GM12878 (cell line): ENCODE measurements around the gene CRMP1. TPM values are rescaled to one million over a fixed set of nuclear protein-coding genes. Genes with fewer than 3 reads are reported as not detected.

ENCODE experiments used
- ATAC-seq: fragments of 200-7000 bp; cut with Tn5 transposase; 3 replicates; pipeline ENCODE4 v1.9.1; 2020; ENCODE audit warnings: mild to moderate bottlenecking, moderate library complexity
- BruUV-seq: library from RNA; stranded (reverse); fragments of 400-500 nt; replicated peaks from 2 replicates; lab custom pipeline; 2021; lab: Mats Ljungman, UMichigan
- CTCF ChIA-PET: fragments of 300-600 bp; sonication (Branson Sonifier 250); formaldehyde crosslinking; extraction: SDS; loops from one replicate; lab custom pipeline; 2021; ENCODE audit warnings: inconsistent platforms; lab: Yijun Ruan, JAX
- POLR2A ChIA-PET: fragments of 350-600 bp; formaldehyde crosslinking; extraction: SDS; loops from one replicate; lab custom pipeline; 2021; ENCODE audit warnings: inconsistent platforms; lab: Charles Lee
- RAD21 ChIA-PET: fragments of 300-600 bp; sonication (Branson Sonifier 250); formaldehyde crosslinking; loops from one replicate; lab custom pipeline; 2023; ENCODE audit warnings: antibody characterized with exemption; ENCODE audit not compliant: unreplicated experiment; lab: Charles Lee
- SMC1A ChIA-PET: fragments of 300-600 bp; sonication (Branson Sonifier 250); formaldehyde crosslinking; loops from one replicate; lab custom pipeline; 2023; ENCODE audit not compliant: unreplicated experiment, uncharacterized antibody; lab: Charles Lee
- DNase-seq: peaks from one replicate; pipeline ENCODE4 v3.0.0-alpha.2; 2011; ENCODE audit warnings: low read depth, low spot score
- FAIRE-seq: peaks from 3 replicates; lab custom pipeline; 2011; peaks lifted over from hg19 to GRCh38; lab: Jason Lieb, UNC
- H2AFZ ChIP-seq: 2 replicates; pipeline ENCODE4 v1.6.0; 2011; ENCODE audit warnings: low read depth, low read length, control low read depth; ENCODE audit not compliant: control insufficient read depth
- H3K27ac ChIP-seq: 2 replicates; pipeline ENCODE4 v1.5.1; 2011; ENCODE audit warnings: control low read depth; ENCODE audit not compliant: control insufficient read depth, insufficient read depth
- H3K27me3 ChIP-seq, 2 experiments: replicated peaks in 1 of 2; 2 replicates each; pipeline versions ENCODE4 v1.6.0 to v1.6.1; 2011; ENCODE audit warnings: low read length in 1 of 2; ENCODE audit not compliant: control insufficient read depth in 2 of 2, insufficient read depth in 2 of 2
- H3K36me3 ChIP-seq, 2 experiments: 2 replicates each; pipeline ENCODE4 v1.5.1; 2011; ENCODE audit warnings: low read length in 1 of 2; ENCODE audit not compliant: control insufficient read depth in 2 of 2, insufficient read depth in 2 of 2
- H3K4me1 ChIP-seq: 2 replicates; pipeline ENCODE4 v1.6.1; 2011; ENCODE audit warnings: mild to moderate bottlenecking, low read length, moderate library complexity, mixed read lengths; ENCODE audit not compliant: control insufficient read depth, insufficient read depth
- H3K4me2 ChIP-seq: 2 replicates; pipeline ENCODE4 v1.6.0; 2011; ENCODE audit warnings: control low read depth; ENCODE audit not compliant: control insufficient read depth, insufficient read depth
- H3K4me3 ChIP-seq: fragments of 200-600 bp; sonication (generic); 2 replicates; pipeline ENCODE4 v1.5.1; 2016
- H3K79me2 ChIP-seq: 2 replicates; pipeline ENCODE4 v1.6.0; 2011; ENCODE audit warnings: low read length; ENCODE audit not compliant: control insufficient read depth, insufficient read depth
- H3K9ac ChIP-seq: 2 replicates; pipeline ENCODE4 v1.8.0; 2011; ENCODE audit warnings: low read length, control low read depth, mixed read lengths; ENCODE audit not compliant: control insufficient read depth, insufficient read depth
- H3K9me3 ChIP-seq: replicated peaks from 3 replicates; pipeline ENCODE4 v1.5.1; 2011; ENCODE audit warnings: mild to moderate bottlenecking, low read length; ENCODE audit not compliant: control insufficient read depth, insufficient read depth
- H4K20me1 ChIP-seq: 2 replicates; pipeline ENCODE4 v1.6.0; 2011; ENCODE audit not compliant: control insufficient read depth, insufficient read depth
- CUX1 ChIP-seq: IDR thresholded peaks from 2 replicates; pipeline ENCODE4 v1.6.1; 2012; ENCODE audit warnings: improper control_type of control experiment, low read depth, low read length; ENCODE audit not compliant: insufficient replicate concordance
- RFX5 ChIP-seq: IDR thresholded peaks from 2 replicates; pipeline ENCODE4 v1.6.1; 2011; ENCODE audit warnings: low read depth, low read length, improper control_type of control experiment
- SUZ12 ChIP-seq: fragments of 200-600 bp; sonication (generic); IDR thresholded peaks from one replicate; pipeline ENCODE4 v1.6.1; 2018; ENCODE audit warnings: antibody characterized with exemption, mild to moderate bottlenecking; ENCODE audit not compliant: unreplicated experiment
- USF1 ChIP-seq: IDR thresholded peaks from 2 replicates; pipeline ENCODE4 v1.6.1; 2011; ENCODE audit warnings: borderline replicate concordance, low read depth, mild to moderate bottlenecking, moderate library complexity, mixed read lengths, low read length; ENCODE audit not compliant: insufficient read depth; ENCODE audit errors: extremely low read length
- WGBS: methylation state at CpG from one replicate; pipeline ENCODE4 v1.1.6; 2016; ENCODE audit warnings: low lambda C conversion rate; ENCODE audit not compliant: insufficient replicate concordance, insufficient coverage; ENCODE audit errors: missing lambda C conversion rate; 5-methylcytosine and 5-hydroxymethylcytosine counted together
- in situ Hi-C: fragments of 300-500 bp; cut with MboI; formaldehyde crosslinking; loops from 9 replicates; pipeline ENCODE4 v1.14.3; 2018; ENCODE audit warnings: mixed read lengths
- intact Hi-C: fragments of 100-400 bp; cut with micrococcal nuclease; formaldehyde crosslinking; loops from one replicate; pipeline ENCODE4 v1.14.2; 2022; ENCODE audit not compliant: unreplicated experiment
- polyA plus RNA-seq, 11 experiments: library from polyadenylated mRNA; depleted of rRNA in 4 of 11; unstranded in 6 of 11; stranded (reverse) in 5 of 11; fragments of >200 nt; fragmentation: Nextera tagmentation in 4 of 11; fragmentation: Illumina TruSeq in 1 of 11; extraction: Ambion mirVana in 4 of 11; extraction: Trizol in 1 of 11; gene quantifications; 1 replicate in 1 of 11; 2 replicates in 10 of 11; pipeline versions ENCODE4 v1.2.1 to v1.2.3, GENCODE V29; 2011 to 2016; ENCODE audit warnings: inconsistent platforms in 2 of 11, missing spikeins in 2 of 11, low read depth in 1 of 11
- total RNA-seq, 4 experiments: library from RNA; depleted of rRNA in 3 of 4; stranded (reverse); fragments of >200 nt in 3 of 4; fragmentation: Illumina TruSeq in 1 of 4; extraction: Trizol in 1 of 4; gene quantifications; 2 replicates each; pipeline versions ENCODE4 v1.2.1 to v1.2.3, GENCODE V29; 2013 to 2021

CRMP1 gene
- total and polyA plus RNA-seq, 10 of the 15 experiments (the other 5 are each of a cell fraction or from before 2014, with no cell fraction given) = 0.03 to 1.4 (median 0.12) TPM; not detected in 2

GRCh38 chr4:5874811-5875449, 18.0 kb downstream of the CRMP1 start:
- in situ Hi-C loops = no loop called here
- Histone ChIP-seq H2AFZ (no peak overlapping the region), H3K4me3 (no peak overlapping the region), H3K79me2 (no peaks in the 10 kb centered on the region), H3K36me3 (no peaks in the 10 kb centered on the region), H3K4me1 (no peaks in the 10 kb centered on the region), H3K4me2 (no peak overlapping the region), H3K9ac (no peak overlapping the region), H3K27me3 (no peaks in the 10 kb centered on the region), H4K20me1 (no peaks in the 10 kb centered on the region), H3K27ac (no peak overlapping the region), H3K9me3 (no peaks in the 10 kb centered on the region; the same call in 2 of the 3 replicates)
- WGBS = 35% methylated on average over 6 of the region's 6 CpGs
- BruUV-seq = no TSS peak
- intact Hi-C loops = no loop called here
- TF ChIP-seq CUX1 (no peak), SUZ12 (no peak), USF1 (no peak), RFX5 (no peak)
- ATAC-seq = no peak
- no peak for DNase-seq
- ChIA-PET CTCF (no interaction called here), RAD21 (no interaction called here), POLR2A (no interaction called here), SMC1A (no interaction called here)
- FAIRE-seq = no peak
